DND-41 (cell line): ENCODE results near the gene SLC52A1.

ENCODE experiments used
- ATAC-seq: fragments of 200-7000 bp; cut with Tn5 transposase; 3 replicates; pipeline ENCODE4 v1.9.1; 2021; ENCODE audit warnings: low read depth; ENCODE audit not compliant: insufficient read depth
- DNase-seq: peaks from one replicate; pipeline ENCODE4 v3.0.0-alpha.2; 2020
- H2AFZ ChIP-seq: 2 replicates; pipeline ENCODE4 v1.6.0; 2012; ENCODE audit warnings: low read depth, low read length
- H3K27ac ChIP-seq: 2 replicates; pipeline ENCODE4 v1.5.1; 2012; ENCODE audit warnings: low read length, inconsistent platforms
- H3K27me3 ChIP-seq: fragments of 200-600 bp; sonication (generic); 2 replicates; pipeline ENCODE4 v1.6.0; 2012; ENCODE audit warnings: low read length, mild to moderate bottlenecking, inconsistent platforms; ENCODE audit not compliant: insufficient read depth, poor library complexity
- H3K36me3 ChIP-seq: 2 replicates; pipeline ENCODE4 v1.5.1; 2012; ENCODE audit warnings: low read length, inconsistent platforms; ENCODE audit not compliant: insufficient read depth
- H3K4me1 ChIP-seq: 2 replicates; pipeline ENCODE4 v1.5.1; 2012; ENCODE audit warnings: mild to moderate bottlenecking, low read length; ENCODE audit not compliant: insufficient read depth
- H3K4me2 ChIP-seq: 2 replicates; pipeline ENCODE4 v1.6.0; 2012; ENCODE audit warnings: mild to moderate bottlenecking, moderate library complexity, low read length, inconsistent platforms; ENCODE audit not compliant: insufficient read depth
- H3K4me3 ChIP-seq, 2 experiments: fragments of 200-600 bp in 1 of 2; shearing (Covaris generic) in 1 of 2; 2 replicates each; pipeline ENCODE4 v1.5.1; 2012 to 2016; ENCODE audit warnings: inconsistent platforms in 2 of 2, low read length in 2 of 2, mild to moderate bottlenecking in 2 of 2, low read depth in 1 of 2, moderate library complexity in 1 of 2
- H3K79me2 ChIP-seq: 2 replicates; pipeline ENCODE4 v1.6.0; 2012; ENCODE audit warnings: low read length, inconsistent platforms; ENCODE audit not compliant: insufficient read depth
- H3K9ac ChIP-seq: 2 replicates; pipeline ENCODE4 v1.6.0; 2012; ENCODE audit warnings: low read depth, mild to moderate bottlenecking, inconsistent platforms, low read length, moderate library complexity
- H3K9me3 ChIP-seq: 2 replicates; pipeline ENCODE4 v1.5.1; 2012; ENCODE audit warnings: low read length, moderate library complexity, mild to moderate bottlenecking, inconsistent platforms; ENCODE audit not compliant: insufficient read depth, severe bottlenecking
- H4K20me1 ChIP-seq: 2 replicates; pipeline ENCODE4 v1.6.0; 2012; ENCODE audit warnings: low read length; ENCODE audit not compliant: insufficient read depth
- EZH2 ChIP-seq: IDR thresholded peaks from 3 replicates; pipeline ENCODE4 v1.6.1; 2012; ENCODE audit warnings: borderline replicate concordance, low read depth, mild to moderate bottlenecking, moderate library complexity, low read length, inconsistent platforms; ENCODE audit not compliant: severe bottlenecking
- TF ChIP-seq, protein P1 (sequence below): IDR thresholded peaks from 2 replicates; pipeline ENCODE4 v1.5.1; 2012; ENCODE audit warnings: borderline replicate concordance, low read length, moderate library complexity, mild to moderate bottlenecking; ENCODE audit not compliant: poor library complexity, severe bottlenecking; ENCODE audit errors: extremely low read depth

Gene SLC52A1

DNA sequence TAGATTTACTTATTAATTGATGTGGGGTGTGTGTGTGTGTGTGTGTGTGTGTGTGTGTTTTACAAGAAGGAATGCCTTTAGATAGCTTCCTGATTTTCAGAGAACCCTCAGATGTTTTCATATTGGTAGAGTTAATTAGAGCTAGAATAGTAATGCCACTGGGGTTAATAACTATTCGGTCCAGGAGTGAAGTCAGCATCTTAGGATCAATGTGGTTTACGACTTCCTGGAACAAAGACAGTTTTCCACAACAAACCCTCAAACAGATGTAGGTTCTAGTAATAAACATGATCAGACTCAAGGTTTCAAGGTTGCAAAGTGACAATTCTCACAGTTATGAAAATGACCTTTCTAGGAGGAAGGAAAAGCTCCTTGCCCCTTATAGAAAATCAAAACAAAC is 12.2 kb upstream of the SLC52A1 start:
- Histone ChIP-seq H3K79me2 (no peaks in the 10 kb centered on the region), H3K9me3 (no peaks in the 10 kb centered on the region), H3K4me3 (no peak overlapping the region), H3K9ac (no peak overlapping the region), H3K27me3 (no peaks in the 10 kb centered on the region), H4K20me1 (no peaks in the 10 kb centered on the region), H3K36me3 (no peaks in the 10 kb centered on the region), H2AFZ (no peak overlapping the region), H3K4me2 (no peak overlapping the region), H3K27ac (no peak overlapping the region), H3K4me1 (peaks cover 17% of the 10 kb centered on the region)
- TF ChIP-seq, protein P1, sequence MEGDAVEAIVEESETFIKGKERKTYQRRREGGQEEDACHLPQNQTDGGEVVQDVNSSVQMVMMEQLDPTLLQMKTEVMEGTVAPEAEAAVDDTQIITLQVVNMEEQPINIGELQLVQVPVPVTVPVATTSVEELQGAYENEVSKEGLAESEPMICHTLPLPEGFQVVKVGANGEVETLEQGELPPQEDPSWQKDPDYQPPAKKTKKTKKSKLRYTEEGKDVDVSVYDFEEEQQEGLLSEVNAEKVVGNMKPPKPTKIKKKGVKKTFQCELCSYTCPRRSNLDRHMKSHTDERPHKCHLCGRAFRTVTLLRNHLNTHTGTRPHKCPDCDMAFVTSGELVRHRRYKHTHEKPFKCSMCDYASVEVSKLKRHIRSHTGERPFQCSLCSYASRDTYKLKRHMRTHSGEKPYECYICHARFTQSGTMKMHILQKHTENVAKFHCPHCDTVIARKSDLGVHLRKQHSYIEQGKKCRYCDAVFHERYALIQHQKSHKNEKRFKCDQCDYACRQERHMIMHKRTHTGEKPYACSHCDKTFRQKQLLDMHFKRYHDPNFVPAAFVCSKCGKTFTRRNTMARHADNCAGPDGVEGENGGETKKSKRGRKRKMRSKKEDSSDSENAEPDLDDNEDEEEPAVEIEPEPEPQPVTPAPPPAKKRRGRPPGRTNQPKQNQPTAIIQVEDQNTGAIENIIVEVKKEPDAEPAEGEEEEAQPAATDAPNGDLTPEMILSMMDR, result no peak
- TF ChIP-seq EZH2, result no peak
- ATAC-seq (0 out of 3 replicates have a peak, but pooled peaks have one; percentile 19), DNase-seq (no peak)

DNA sequence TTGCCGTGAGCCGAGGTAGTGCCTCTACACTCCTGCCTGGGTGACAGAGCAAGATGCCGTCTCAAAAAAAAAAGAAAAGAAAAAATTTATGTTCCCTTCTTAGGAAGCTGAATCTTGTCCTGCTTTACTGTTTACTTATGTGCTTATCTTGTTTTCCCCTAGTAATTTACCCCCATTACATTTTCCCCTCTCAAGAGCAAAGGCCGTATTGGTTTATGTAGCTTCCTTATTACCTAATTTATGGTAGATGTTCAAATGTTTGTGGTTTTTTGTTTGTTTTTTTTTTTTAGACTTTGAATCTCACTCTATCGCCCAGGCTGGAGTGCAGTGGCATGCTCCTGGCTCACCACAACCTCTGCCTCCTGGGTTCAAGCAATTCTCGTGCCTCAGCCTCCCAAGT is 10.3 kb upstream of the SLC52A1 start:
- no peak for TF ChIP-seq EZH2
- TF ChIP-seq, protein P1, result no peak
- Histone ChIP-seq H3K4me3 (no peak overlapping the region), H3K27ac (no peak overlapping the region), H3K9ac (no peak overlapping the region), H3K79me2 (no peaks in the 10 kb centered on the region), H3K4me1 (peaks cover 26% of the 10 kb centered on the region), H3K27me3 (no peaks in the 10 kb centered on the region), H3K36me3 (no peaks in the 10 kb centered on the region), H2AFZ (no peak overlapping the region), H4K20me1 (no peaks in the 10 kb centered on the region), H3K9me3 (no peaks in the 10 kb centered on the region), H3K4me2 (no peak overlapping the region)
- ATAC-seq, result no peak
- no peak for DNase-seq

DNA sequence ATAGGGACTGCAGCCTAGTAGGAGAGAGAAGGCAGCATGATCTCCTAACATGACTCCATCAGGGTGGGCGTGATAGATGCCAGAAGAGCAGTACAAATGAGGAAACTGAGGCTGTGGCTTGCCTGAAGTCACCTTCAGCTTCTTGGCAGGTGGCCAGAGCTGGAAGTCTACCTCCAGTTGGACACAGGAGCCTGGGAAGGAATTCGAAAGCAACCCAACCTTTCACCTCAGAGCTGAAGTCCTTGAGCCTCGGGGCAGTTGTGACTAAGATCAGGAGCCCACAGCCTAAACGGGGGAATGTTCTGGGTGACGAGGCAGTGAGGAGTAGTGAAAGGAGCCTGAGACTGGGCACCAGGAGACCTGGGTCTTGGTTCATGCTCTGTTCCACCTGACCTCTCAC is 9.4 kb upstream of the SLC52A1 start:
- no peak overlapping the region for H2AFZ ChIP-seq
- H3K4me3 ChIP-seq, result no peak overlapping the region
- no peaks in the 10 kb centered on the region for H3K27me3 ChIP-seq
- H3K9ac ChIP-seq, result no peak overlapping the region
- TF ChIP-seq, protein P1, result no peak
- TF ChIP-seq EZH2, result no peak
- ATAC-seq (no peak), DNase-seq (no peak)
- no peak overlapping the region for H3K4me2 ChIP-seq
- H4K20me1 ChIP-seq, result no peaks in the 10 kb centered on the region
- H3K9me3 ChIP-seq, result no peaks in the 10 kb centered on the region
- peaks cover 26% of the 10 kb centered on the region for H3K4me1 ChIP-seq
- no peaks in the 10 kb centered on the region for H3K79me2 ChIP-seq
- no peak overlapping the region for H3K27ac ChIP-seq
- H3K36me3 ChIP-seq, result no peaks in the 10 kb centered on the region

DNA sequence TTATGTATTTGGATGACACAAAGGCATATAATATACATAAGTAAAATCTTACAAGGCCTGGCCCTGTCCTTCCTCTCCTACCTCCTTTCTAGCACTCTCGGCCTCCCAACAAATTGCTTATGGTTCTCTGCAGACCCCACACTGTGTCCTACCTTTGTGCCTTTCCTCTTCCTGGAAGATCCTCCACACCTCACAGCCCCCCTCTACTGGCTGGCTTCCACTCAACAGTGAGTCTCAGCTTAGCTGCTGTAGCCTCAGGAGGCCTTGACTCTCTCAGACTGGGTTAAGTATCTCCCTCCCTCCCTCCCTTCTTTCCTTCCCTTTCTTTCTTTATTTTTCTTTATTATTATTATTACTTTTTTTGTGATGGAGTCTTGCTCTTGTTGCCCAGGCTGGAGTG is 8.3 kb upstream of the SLC52A1 start:
- no peaks in the 10 kb centered on the region for H3K36me3 ChIP-seq
- H3K79me2 ChIP-seq, result no peaks in the 10 kb centered on the region
- no peaks in the 10 kb centered on the region for H3K27me3 ChIP-seq
- no peak overlapping the region for H3K4me2 ChIP-seq
- H3K4me3 ChIP-seq, result no peak overlapping the region
- peaks cover 20% of the 10 kb centered on the region for H3K4me1 ChIP-seq
- DNase-seq, result no peak
- no peak for ATAC-seq
- no peak overlapping the region for H3K9ac ChIP-seq
- no peaks in the 10 kb centered on the region for H4K20me1 ChIP-seq
- H3K9me3 ChIP-seq, result no peaks in the 10 kb centered on the region
- no peak for TF ChIP-seq EZH2
- TF ChIP-seq, protein P1, result no peak
- H2AFZ ChIP-seq, result no peak overlapping the region
- no peak overlapping the region for H3K27ac ChIP-seq
